Activated CD4-positive, alpha-beta T cell treated with anti-CD3 and anti-CD28 coated beads, Interleukin-2, amount 10 ng/mL, durations not matched to agents 7 days and 5 days (primary cell): ENCODE results near the gene ARF4. TPM values are rescaled to one million over a fixed set of nuclear protein-coding genes. Genes with fewer than 3 reads are reported as not detected.

ENCODE experiments used
- CTCF ChIA-PET: fragments of 350-600 bp; sonication (Branson Sonifier 250); formaldehyde crosslinking; loops from one replicate; lab custom pipeline; 2021; ENCODE audit warnings: antibody characterized with exemption; lab: Charles Lee
- POLR2A ChIA-PET: fragments of 350-600 bp; sonication (Branson Sonifier 250); formaldehyde crosslinking; loops from one replicate; lab custom pipeline; 2021; ENCODE audit warnings: antibody characterized with exemption; lab: Charles Lee
- DNase-seq: peaks from one replicate; pipeline ENCODE4 v3.0.0-alpha.2; 2020
- H3K27ac Mint-ChIP-seq: one replicate; pipeline ENCODE4 v1.8.0; 2021; ENCODE audit warnings: mild to moderate bottlenecking, moderate library complexity, mixed read lengths
- H3K27me3 Mint-ChIP-seq: one replicate; pipeline ENCODE4 v1.8.0; 2021; ENCODE audit warnings: mixed read lengths
- H3K36me3 Mint-ChIP-seq: one replicate; pipeline ENCODE4 v1.8.0; 2021; ENCODE audit warnings: low read depth, mixed read lengths
- H3K4me1 Mint-ChIP-seq: one replicate; pipeline ENCODE4 v1.8.0; 2021; ENCODE audit warnings: mixed read lengths
- H3K4me3 Mint-ChIP-seq: one replicate; pipeline ENCODE4 v1.8.0; 2021; ENCODE audit warnings: mild to moderate bottlenecking, moderate library complexity, mixed read lengths
- H3K9me3 Mint-ChIP-seq: one replicate; pipeline ENCODE4 v1.8.0; 2021; ENCODE audit warnings: mixed read lengths
- total RNA-seq, 2 experiments: library from RNA; stranded (reverse); gene quantifications; one replicate each; pipeline ENCODE4 v1.2.3, GENCODE V29; 2021

The ARF4 gene
- total RNA-seq, 2 experiments from 2014 or later, result 42.3 to 50.3 TPM

DNA sequence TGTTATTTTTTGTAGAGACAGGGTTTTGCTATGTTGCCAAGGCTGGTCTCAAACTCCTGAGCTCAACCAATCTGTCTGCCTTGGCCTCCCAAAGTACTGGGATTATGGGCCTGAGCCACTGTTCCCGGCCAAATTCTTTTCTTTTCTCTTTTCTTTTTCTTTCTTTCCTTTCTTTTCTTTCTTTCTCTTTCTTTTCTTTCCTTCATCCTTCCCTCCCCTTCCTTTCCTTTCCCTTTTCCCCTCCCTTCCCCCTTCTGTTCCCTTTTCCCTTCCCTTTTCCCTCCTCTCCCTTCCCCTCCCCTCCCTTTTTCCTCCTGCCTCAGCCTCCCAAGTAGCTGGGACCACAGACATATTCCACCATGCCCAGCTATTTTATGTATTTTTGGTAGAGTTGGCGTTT is 3.1 kb upstream of the ARF4 start:
- no peaks in the 10 kb centered on the region for H3K27me3 Mint-ChIP-seq
- peaks cover 17% of the 10 kb centered on the region for H3K4me1 Mint-ChIP-seq
- CTCF ChIA-PET, result no interaction called here
- DNase-seq, result no peak
- POLR2A ChIA-PET, result no interaction called here
- H3K4me3 Mint-ChIP-seq, result no peak overlapping the region
- peak overlapping the region; percentile 19 for H3K27ac Mint-ChIP-seq
- H3K36me3 Mint-ChIP-seq, result peaks cover 27% of the 10 kb centered on the region
- peaks cover 7% of the 10 kb centered on the region for H3K9me3 Mint-ChIP-seq

DNA sequence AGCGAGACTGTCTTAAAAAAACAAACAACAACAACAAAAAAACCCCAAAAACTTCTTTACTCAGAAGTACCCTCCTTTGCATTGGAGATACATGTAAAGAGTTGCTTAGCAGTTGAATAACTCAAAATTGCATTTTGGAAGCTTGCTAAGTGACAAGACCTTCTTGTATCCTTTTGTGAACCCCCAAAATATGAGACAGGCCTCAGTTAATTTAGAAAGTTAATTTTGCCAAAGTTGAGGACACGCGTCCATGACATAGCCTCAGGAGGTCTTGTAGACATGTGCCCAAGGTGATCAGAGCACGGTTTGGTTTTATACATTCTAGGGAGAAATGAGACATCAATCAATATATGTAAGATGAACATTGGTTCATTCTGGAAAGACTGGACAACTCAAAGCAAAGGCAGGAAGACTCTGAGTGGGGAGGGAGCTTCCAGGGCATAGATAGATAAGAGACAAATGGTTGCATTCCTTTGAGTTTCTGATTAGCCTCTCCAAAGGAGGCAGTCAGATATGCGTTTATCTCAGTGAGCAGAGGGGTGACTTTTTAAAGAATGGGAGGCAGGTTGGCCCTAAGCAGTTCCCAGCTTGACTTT is 1.7 kb upstream of the ARF4 start:
- H3K4me1 Mint-ChIP-seq, result peaks cover 28% of the 10 kb centered on the region
- H3K36me3 Mint-ChIP-seq, result peaks cover 28% of the 10 kb centered on the region
- ChIA-PET POLR2A (interaction anchor here (0.7 kb wide), 1 partner anchor 82 kb away, joined by 4 read pairs; no protein-coding TSS in a partner anchor), CTCF (interaction anchor here (0.6 to 1.4 kb wide), 2 partner anchors 201 to 714 kb away, joined by 3 read pairs; no protein-coding TSS in a partner anchor)
- H3K27ac Mint-ChIP-seq, result peak overlapping the region; percentile 98
- H3K27me3 Mint-ChIP-seq, result no peaks in the 10 kb centered on the region
- DNase-seq, result no peak
- H3K9me3 Mint-ChIP-seq, result peaks cover 3% of the 10 kb centered on the region
- peak overlapping the region; percentile 88 for H3K4me3 Mint-ChIP-seq

DNA sequence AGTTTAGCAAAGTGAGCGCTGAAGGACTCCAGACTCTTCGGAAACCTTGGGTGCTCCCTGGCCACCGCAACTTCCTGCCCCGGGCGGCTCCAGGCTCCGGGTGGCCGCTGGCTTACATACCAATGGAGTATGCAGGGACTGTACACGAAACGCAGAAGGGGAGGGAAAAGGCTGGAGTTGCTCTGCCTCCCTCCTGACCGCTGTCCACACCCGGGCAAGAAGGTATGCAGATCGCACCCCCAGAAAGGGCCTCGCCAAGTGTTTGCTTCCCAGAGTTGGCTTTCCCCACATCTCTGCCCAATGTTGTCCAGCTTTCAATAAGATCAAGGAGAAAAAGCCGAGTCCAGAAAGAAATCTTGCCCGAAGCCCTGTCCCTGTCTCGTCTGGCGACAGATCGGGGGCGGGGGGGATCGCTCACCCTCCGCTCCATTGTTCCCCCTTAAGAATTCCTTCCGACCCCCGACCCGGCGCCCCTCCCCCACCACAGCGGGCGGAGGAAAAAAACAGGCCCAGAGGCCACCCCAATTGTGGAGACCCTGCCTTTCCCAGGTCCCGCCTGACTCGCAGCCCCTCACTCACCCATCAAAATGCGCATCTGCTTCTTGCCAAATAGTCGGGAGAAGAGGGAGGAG is 533 bp downstream of the ARF4 start:
- Mint-ChIP-seq H3K27ac (peak overlapping the region; percentile 98), H3K27me3 (no peaks in the 10 kb centered on the region), H3K36me3 (peaks cover 24% of the 10 kb centered on the region), H3K4me1 (peaks cover 38% of the 10 kb centered on the region), H3K9me3 (no peaks in the 10 kb centered on the region), H3K4me3 (peak overlapping the region; percentile 88)
- DNase-seq, result peak; percentile 70
- POLR2A ChIA-PET, result interaction anchor here (0.6 to 0.7 kb wide), 3 partner anchors 41 to 766 kb away, joined by 3 to 7 read pairs (median 3); partner anchors contain the start of gene PDE12
- CTCF ChIA-PET, result interaction anchor here (0.8 to 1.5 kb wide), 4 partner anchors 10 to 168 kb away, joined by 3 to 4 read pairs (median 3); no protein-coding TSS in a partner anchor

DNA sequence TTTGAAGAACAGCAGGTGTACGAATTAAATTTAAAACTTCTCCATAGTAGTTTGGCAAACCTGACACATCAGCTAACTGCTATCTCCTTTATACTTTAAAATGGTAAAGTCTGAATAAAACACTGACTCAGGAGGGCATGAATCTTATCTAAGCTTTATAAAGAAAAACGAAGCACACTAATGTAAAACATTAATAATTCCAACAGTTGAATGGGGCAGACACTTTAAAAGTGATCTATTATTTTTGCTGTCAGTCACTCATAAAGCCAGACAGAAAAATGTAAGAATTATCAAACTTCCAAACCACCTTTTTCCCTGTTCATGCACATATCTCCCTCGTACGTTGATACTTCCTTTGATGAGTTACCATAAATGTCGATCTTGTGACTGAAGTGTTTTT is 2.6 kb downstream of the ARF4 start:
- ChIA-PET CTCF (interaction anchor here (1.4 kb wide), 1 partner anchor 14 kb away, joined by 3 read pairs; no protein-coding TSS in a partner anchor), POLR2A (no interaction called here)
- H3K27me3 Mint-ChIP-seq, result no peaks in the 10 kb centered on the region
- H3K9me3 Mint-ChIP-seq, result no peaks in the 10 kb centered on the region
- DNase-seq, result no peak
- peaks cover 16% of the 10 kb centered on the region for H3K36me3 Mint-ChIP-seq
- H3K4me1 Mint-ChIP-seq, result peaks cover 37% of the 10 kb centered on the region
- H3K4me3 Mint-ChIP-seq, result peak overlapping the region; percentile 88
- H3K27ac Mint-ChIP-seq, result peak overlapping the region; percentile 58

DNA sequence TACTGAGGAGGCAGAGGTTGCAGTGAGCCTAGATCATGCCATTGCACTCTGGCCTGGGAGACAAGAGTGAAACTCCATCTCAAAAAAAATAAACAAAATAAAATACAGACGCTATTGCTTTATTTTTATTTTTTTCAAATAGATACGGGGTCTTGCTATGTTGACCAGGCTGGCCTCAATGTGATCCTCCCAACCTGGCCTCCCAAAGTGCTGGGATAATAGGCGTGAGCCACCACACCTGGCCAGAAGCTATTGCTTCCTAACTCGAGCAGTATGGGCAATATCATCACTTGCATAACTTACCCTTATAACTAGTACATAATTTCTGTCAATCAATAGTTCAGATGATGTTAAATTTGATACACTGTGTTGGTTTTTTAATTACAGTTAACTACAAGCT is 3.0 kb downstream of the ARF4 start:
- Mint-ChIP-seq H3K27me3 (no peaks in the 10 kb centered on the region), H3K4me3 (peak overlapping the region; percentile 39), H3K27ac (no peak overlapping the region), H3K4me1 (peaks cover 33% of the 10 kb centered on the region), H3K36me3 (peaks cover 14% of the 10 kb centered on the region), H3K9me3 (no peaks in the 10 kb centered on the region)
- CTCF ChIA-PET, result interaction anchor here (0.8 to 1.4 kb wide), 2 partner anchors 12 to 14 kb away, joined by 3 to 5 read pairs; no protein-coding TSS in a partner anchor
- DNase-seq, result no peak
- POLR2A ChIA-PET, result no interaction called here

DNA sequence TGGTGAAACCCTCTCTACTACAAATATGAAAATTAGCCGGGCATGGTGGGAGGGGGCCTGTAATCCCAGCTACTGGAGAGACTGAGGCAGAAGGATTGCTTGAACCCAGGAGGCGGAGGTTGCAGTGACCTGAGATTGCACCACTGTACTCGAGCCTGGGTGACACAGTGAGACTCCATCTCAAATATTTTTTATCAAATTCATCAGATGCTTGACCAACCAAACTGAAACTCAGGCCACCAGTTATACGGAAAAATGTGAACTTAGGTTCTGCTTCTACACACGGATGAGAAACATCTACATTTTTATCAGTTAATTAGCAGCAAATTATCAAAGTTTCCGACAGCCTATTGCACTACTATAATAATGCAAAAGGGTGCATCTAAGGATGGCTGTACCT is 4.8 kb downstream of the ARF4 start:
- Mint-ChIP-seq H3K27ac (no peak overlapping the region), H3K36me3 (peaks cover 14% of the 10 kb centered on the region)
- CTCF ChIA-PET, result no interaction called here

DNA sequence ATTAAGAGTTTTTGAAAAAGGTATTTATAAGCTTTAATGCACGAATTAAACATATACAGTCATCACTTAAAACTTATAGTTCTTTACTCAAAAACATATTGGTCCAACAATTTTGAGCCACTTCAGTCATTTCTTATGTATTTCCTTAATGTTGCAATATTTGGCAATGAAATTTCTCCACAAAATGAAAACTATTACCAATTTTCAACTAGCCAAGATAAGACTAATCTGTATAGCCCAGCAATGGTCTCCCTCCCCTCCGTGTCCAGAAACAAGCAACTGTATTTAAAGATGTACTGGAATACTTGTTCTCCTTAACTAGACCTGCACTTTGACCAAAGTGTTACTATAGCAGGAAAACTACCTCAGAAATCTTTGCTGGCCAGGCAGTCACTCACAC is 9.2 kb downstream of the ARF4 start:
- DNase-seq, result no peak
- Mint-ChIP-seq H3K36me3 (peaks cover 27% of the 10 kb centered on the region), H3K4me3 (no peak overlapping the region), H3K9me3 (no peaks in the 10 kb centered on the region), H3K4me1 (peaks cover 12% of the 10 kb centered on the region), H3K27me3 (no peaks in the 10 kb centered on the region), H3K27ac (no peak overlapping the region)
- ChIA-PET CTCF (interaction anchor here (1.3 kb wide), 1 partner anchor 15 kb away, joined by 4 read pairs; no protein-coding TSS in a partner anchor), POLR2A (no interaction called here)

More for the DNA sequence above, 4.8 kb downstream of the ARF4 start:
- H3K27me3 Mint-ChIP-seq, result no peaks in the 10 kb centered on the region
- POLR2A ChIA-PET, result no interaction called here
- DNase-seq, result no peak
- no peak overlapping the region for H3K4me3 Mint-ChIP-seq
- H3K9me3 Mint-ChIP-seq, result no peaks in the 10 kb centered on the region
- peaks cover 31% of the 10 kb centered on the region for H3K4me1 Mint-ChIP-seq

DNA sequence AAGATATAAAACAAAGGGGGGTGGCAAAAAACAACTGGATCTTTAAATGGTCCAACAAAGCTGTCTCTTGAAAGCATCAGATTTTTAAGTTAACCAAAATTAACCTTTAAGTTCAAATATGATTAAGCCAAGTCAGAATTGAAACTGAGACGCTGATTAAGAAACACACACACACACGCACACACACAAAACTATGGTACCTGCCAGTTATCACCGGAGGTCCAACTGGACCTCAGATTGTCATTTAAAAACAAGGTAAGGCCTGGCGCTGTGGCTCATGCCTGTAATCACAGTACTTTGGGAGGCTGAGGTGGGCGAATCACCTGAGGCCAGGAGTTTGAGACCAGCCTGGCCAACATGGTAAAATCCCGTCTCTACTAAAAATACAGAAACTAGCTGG is 10.4 kb downstream of the ARF4 start:
- H3K4me1 Mint-ChIP-seq, result peaks cover 11% of the 10 kb centered on the region
- no peak for DNase-seq
- CTCF ChIA-PET, result interaction anchor here (1.3 to 1.5 kb wide), 3 partner anchors 10 to 20 kb away, joined by 3 to 4 read pairs (median 4); partner anchors contain the start of gene ARF4
- no peak overlapping the region for H3K27ac Mint-ChIP-seq
- POLR2A ChIA-PET, result no interaction called here
- H3K27me3 Mint-ChIP-seq, result no peaks in the 10 kb centered on the region
- H3K4me3 Mint-ChIP-seq, result no peak overlapping the region
- H3K9me3 Mint-ChIP-seq, result no peaks in the 10 kb centered on the region
- peaks cover 30% of the 10 kb centered on the region for H3K36me3 Mint-ChIP-seq

DNA sequence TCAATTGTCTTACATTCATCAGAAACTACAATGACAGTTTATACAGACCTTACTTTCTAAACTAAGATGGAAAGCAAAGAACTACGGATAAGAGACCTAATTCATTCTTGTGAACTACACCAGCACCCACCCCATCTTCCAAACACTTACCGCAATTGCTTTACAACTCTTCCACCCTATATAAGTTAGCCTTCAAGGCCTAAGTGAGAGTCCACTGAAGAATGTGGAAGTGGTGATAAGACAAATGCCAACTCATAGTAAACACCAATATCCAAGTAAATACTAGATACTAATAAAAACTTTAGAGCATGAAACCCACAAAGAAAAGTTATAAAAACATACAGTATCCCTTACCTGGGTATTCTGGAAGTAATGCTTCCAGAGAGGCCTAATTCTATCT is 13.6 kb downstream of the ARF4 start:
- ChIA-PET POLR2A (no interaction called here), CTCF (no interaction called here)
- DNase-seq, result no peak
- Mint-ChIP-seq H3K36me3 (peaks cover 31% of the 10 kb centered on the region), H3K27ac (no peak overlapping the region), H3K4me3 (no peak overlapping the region), H3K9me3 (no peaks in the 10 kb centered on the region), H3K4me1 (peaks cover 9% of the 10 kb centered on the region), H3K27me3 (no peaks in the 10 kb centered on the region)

DNA sequence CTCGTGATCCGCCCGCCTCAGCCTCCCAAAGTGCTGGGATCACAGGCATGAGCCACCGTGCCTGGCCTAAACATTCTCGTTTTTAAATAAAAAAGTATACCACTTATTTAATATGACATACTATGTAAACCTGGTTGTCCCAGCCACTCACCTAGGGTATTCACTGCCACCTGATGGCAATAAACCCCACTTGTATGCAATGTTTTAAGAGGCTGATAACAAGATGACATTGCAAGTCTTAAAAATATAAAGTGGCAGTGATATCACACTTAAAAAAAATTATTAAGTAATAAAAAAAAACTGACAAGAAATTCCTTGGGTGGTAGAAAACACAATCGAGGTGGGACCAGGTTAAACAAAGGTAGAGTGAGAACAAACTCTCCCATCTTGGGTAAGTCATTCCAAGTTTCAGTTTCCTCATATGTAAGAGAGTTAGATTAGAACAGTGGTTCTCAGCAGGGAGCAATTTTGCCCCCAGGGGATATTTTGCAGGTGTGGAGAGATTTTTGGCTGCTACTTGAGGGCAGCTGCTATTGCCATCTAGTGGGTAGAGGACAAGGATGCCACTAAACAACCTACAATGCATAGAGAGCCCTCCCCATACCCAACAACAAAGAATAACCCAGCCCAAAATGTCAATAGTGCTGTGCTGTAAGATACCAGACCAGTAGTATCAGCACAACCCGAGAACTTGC is 14.5 kb downstream of the ARF4 start:
- Mint-ChIP-seq H3K4me3 (no peak overlapping the region), H3K27me3 (no peaks in the 10 kb centered on the region), H3K9me3 (no peaks in the 10 kb centered on the region), H3K27ac (no peak overlapping the region), H3K36me3 (peaks cover 36% of the 10 kb centered on the region), H3K4me1 (peaks cover 6% of the 10 kb centered on the region)
- CTCF ChIA-PET, result interaction anchor here (1.7 kb wide), 1 partner anchor 11 kb away, joined by 5 read pairs; no protein-coding TSS in a partner anchor
- POLR2A ChIA-PET, result no interaction called here
- DNase-seq, result peak; percentile 22

DNA sequence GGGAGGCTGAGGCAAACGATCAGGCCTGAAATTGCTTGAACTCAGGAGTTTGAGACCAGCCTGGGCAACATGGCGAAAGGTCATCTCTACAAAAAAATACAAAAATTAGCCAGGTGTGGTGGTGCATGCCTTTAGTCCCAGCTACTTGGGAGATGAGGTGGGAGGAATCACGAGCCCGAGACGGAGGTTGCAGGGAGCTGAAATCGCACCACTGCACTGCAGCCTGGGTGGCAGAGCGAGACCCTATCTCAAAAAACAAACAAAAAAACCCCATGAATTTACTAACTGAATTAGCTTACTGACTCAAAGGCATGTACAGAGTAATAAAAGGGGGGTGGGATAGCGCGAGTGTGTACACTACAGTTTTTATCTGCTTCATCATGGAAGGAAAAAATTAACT is 19.3 kb downstream of the ARF4 start:
- DNase-seq, result no peak
- no peak overlapping the region for H3K4me3 Mint-ChIP-seq
- peaks cover 45% of the 10 kb centered on the region for H3K36me3 Mint-ChIP-seq
- no peaks in the 10 kb centered on the region for H3K27me3 Mint-ChIP-seq
- POLR2A ChIA-PET, result no interaction called here
- CTCF ChIA-PET, result interaction anchor here (0.5 kb wide), 1 partner anchor 37 kb away, joined by 3 read pairs; no protein-coding TSS in a partner anchor
- H3K4me1 Mint-ChIP-seq, result peaks cover 9% of the 10 kb centered on the region
- H3K27ac Mint-ChIP-seq, result no peak overlapping the region
- H3K9me3 Mint-ChIP-seq, result no peaks in the 10 kb centered on the region

DNA sequence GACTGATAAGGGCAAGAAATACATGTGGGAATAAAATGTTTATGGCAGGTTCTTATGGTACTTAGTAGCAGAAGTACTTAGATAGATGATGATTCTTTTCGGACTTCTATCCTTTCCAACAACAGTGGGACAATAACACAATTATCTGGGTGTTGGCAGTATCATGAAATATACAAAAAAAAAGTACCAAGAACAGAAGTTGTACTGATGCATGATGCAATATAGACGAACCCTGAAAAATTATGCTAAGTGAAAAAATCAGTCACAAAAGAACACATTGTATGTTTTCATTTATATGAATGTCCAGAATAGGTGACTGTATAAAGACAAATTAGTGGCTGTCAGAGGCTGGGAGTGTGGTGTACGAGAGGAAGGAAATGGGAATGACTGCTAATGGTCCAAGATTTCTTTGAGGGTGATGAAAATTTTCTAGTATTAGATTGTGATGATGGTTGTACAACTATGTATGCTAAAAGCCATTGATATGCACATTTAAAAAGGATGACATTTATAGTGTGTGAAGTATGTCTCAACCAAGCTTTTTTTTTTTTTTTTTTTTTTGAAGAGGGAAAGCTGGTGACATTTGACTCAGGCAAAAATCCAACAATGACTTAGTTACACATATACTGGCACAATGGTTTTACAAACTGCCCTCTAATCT is 21.0 kb downstream of the ARF4 start:
- no peaks in the 10 kb centered on the region for H3K27me3 Mint-ChIP-seq
- DNase-seq, result no peak
- no peaks in the 10 kb centered on the region for H3K9me3 Mint-ChIP-seq
- no peak overlapping the region for H3K4me3 Mint-ChIP-seq
- POLR2A ChIA-PET, result no interaction called here
- peaks cover 54% of the 10 kb centered on the region for H3K36me3 Mint-ChIP-seq
- H3K4me1 Mint-ChIP-seq, result peaks cover 9% of the 10 kb centered on the region
- CTCF ChIA-PET, result interaction anchor here (1.0 kb wide), 1 partner anchor 20 kb away, joined by 3 read pairs; the partner anchor contains the start of gene PDE12
- no peak overlapping the region for H3K27ac Mint-ChIP-seq
